ENCODE data around the gene PROC.

The PROC gene

DNA sequence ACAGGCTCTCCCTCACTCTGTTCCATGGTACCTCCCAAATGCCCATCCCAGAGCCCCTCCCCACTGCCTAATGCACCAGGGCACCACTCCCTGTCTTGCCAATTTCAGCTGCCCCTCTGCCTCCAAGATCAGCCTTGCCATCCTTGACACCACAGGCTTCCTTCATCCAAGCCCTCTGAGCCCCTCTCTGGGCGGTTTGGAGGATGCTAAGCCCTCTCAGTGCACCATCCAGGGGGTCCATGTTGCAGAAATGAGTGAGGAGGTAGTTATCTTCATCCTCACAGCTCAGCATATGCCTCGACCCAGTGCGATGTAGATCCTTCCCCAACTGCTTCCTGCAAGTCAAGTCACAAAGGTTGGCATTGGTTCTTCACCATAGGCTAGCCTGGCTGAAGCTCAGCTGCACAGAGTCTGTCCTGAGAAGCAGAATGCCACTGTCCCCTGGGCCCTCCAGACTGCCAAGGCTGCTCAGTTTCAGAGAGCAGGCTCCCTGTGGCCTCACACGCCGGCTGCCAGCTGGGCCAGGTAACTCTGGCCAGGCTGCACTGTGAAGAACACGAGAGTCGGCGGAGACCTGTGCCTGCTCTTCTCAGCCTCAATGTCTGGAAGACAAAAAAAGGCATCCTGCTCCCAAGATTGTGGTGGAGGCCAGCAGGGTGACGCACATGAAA lies 20.5 kb upstream of the PROC start:
- H3K27me3 ChIP-seq (ENCODE audit: low read depth, low read length): peaks cover 6% of the 10 kb centered on the region; the same call in 1 of the 2 replicates
- H3K36me3 ChIP-seq (replicated peaks; ENCODE audit: low read depth, low read length): no peaks in the 10 kb centered on the region
- no peaks in the 10 kb centered on the region for H3K9me3 ChIP-seq (ENCODE audit: insufficient read depth, low read length)
- peaks cover 33% of the 10 kb centered on the region for H3K4me1 ChIP-seq (ENCODE audit: low read length)
- H3K27ac ChIP-seq (ENCODE audit: low read length): no peak overlapping the region
- H3K4me2 ChIP-seq (ENCODE audit: low read length): no peak overlapping the region
- no peaks in the 10 kb centered on the region for H4K20me1 ChIP-seq (ENCODE audit: insufficient read depth, low read length)
- H3K4me3 ChIP-seq (ENCODE audit: low read length): no peak overlapping the region
- H3K79me2 ChIP-seq (ENCODE audit: low read length): no peaks in the 10 kb centered on the region
- H2AFZ ChIP-seq (ENCODE audit: low read depth, low read length): no peak overlapping the region
- TF ChIP-seq EZH2phosphoT487 (IDR thresholded peaks at IDR 0.05; ENCODE audit: low read depth): no peak
- H3K9ac ChIP-seq (ENCODE audit: low read length): no peak overlapping the region

DNA sequence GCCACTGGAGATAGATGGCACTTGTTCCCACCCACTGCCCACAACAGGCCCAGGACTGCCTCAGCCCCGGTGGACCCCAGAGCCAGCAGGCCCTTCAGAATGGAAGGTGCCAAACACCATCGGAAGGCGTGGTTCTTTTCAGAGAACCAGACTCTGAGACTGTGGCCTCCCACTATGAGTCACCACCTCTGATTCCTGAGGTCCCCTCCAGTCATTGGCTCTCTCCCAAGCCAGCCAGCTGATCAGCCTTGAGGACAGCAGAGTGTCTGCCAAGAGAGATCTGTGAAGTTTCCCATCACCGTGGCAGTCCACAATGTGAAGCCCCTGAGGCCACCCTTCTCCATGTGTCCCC lies 20.0 kb upstream of the PROC start:
- H3K27me3 ChIP-seq (ENCODE audit: low read depth, low read length): peaks cover 6% of the 10 kb centered on the region; the same call in 1 of the 2 replicates
- H3K27ac ChIP-seq (ENCODE audit: low read length): no peak overlapping the region
- TF ChIP-seq, protein P1, sequence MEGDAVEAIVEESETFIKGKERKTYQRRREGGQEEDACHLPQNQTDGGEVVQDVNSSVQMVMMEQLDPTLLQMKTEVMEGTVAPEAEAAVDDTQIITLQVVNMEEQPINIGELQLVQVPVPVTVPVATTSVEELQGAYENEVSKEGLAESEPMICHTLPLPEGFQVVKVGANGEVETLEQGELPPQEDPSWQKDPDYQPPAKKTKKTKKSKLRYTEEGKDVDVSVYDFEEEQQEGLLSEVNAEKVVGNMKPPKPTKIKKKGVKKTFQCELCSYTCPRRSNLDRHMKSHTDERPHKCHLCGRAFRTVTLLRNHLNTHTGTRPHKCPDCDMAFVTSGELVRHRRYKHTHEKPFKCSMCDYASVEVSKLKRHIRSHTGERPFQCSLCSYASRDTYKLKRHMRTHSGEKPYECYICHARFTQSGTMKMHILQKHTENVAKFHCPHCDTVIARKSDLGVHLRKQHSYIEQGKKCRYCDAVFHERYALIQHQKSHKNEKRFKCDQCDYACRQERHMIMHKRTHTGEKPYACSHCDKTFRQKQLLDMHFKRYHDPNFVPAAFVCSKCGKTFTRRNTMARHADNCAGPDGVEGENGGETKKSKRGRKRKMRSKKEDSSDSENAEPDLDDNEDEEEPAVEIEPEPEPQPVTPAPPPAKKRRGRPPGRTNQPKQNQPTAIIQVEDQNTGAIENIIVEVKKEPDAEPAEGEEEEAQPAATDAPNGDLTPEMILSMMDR (IDR thresholded peaks at IDR 0.05; ENCODE audit: low read depth, low read length): no peak
- no peak for TF ChIP-seq EZH2phosphoT487 (IDR thresholded peaks at IDR 0.05; ENCODE audit: low read depth)
- no peaks in the 10 kb centered on the region for H3K9me3 ChIP-seq (ENCODE audit: insufficient read depth, low read length)
- no peak overlapping the region for H3K9ac ChIP-seq (ENCODE audit: low read length)
- H3K4me1 ChIP-seq (ENCODE audit: low read length): peaks cover 30% of the 10 kb centered on the region
- no peaks in the 10 kb centered on the region for H3K36me3 ChIP-seq (replicated peaks; ENCODE audit: low read depth, low read length)
- H4K20me1 ChIP-seq (ENCODE audit: insufficient read depth, low read length): no peaks in the 10 kb centered on the region
- H2AFZ ChIP-seq (ENCODE audit: low read depth, low read length): no peak overlapping the region
- no peak overlapping the region for H3K4me2 ChIP-seq (ENCODE audit: low read length)
- no peaks in the 10 kb centered on the region for H3K79me2 ChIP-seq (ENCODE audit: low read length)
- no peak overlapping the region for H3K4me3 ChIP-seq (ENCODE audit: low read length)

GRCh38 chr2:127400533-127400896 lies 17.7 kb upstream of the PROC start:
- Histone ChIP-seq H3K4me3 (ENCODE audit: low read length) (no peak overlapping the region), H3K36me3 (replicated peaks; ENCODE audit: low read depth, low read length) (no peaks in the 10 kb centered on the region), H3K9me3 (ENCODE audit: insufficient read depth, low read length) (no peaks in the 10 kb centered on the region), H3K4me1 (ENCODE audit: low read length) (peaks cover 42% of the 10 kb centered on the region), H3K27me3 (ENCODE audit: low read depth, low read length) (peaks cover 14% of the 10 kb centered on the region; the same call in 1 of the 2 replicates), H4K20me1 (ENCODE audit: insufficient read depth, low read length) (no peaks in the 10 kb centered on the region), H3K79me2 (ENCODE audit: low read length) (no peaks in the 10 kb centered on the region), H3K9ac (ENCODE audit: low read length) (no peak overlapping the region), H3K27ac (ENCODE audit: low read length) (no peak overlapping the region), H3K4me2 (ENCODE audit: low read length) (no peak overlapping the region), H2AFZ (ENCODE audit: low read depth, low read length) (no peak overlapping the region)
- no peak for TF ChIP-seq EZH2phosphoT487 (IDR thresholded peaks at IDR 0.05; ENCODE audit: low read depth)
- TF ChIP-seq, protein P1 (IDR thresholded peaks at IDR 0.05; ENCODE audit: low read depth, low read length): no peak

GRCh38 chr2:127400897-127401756 lies 17.1 kb upstream of the PROC start:
- no peak overlapping the region for H2AFZ ChIP-seq (ENCODE audit: low read depth, low read length)
- peak overlapping the region; percentile 32; the same call in 1 of the 2 replicates for H3K27ac ChIP-seq (ENCODE audit: low read length)
- H3K79me2 ChIP-seq (ENCODE audit: low read length): no peaks in the 10 kb centered on the region
- peaks cover 14% of the 10 kb centered on the region; the same call in 1 of the 2 replicates for H3K27me3 ChIP-seq (ENCODE audit: low read depth, low read length)
- H3K4me1 ChIP-seq (ENCODE audit: low read length): peaks cover 42% of the 10 kb centered on the region
- no peak overlapping the region; the same call in 1 of the 2 replicates for H3K9ac ChIP-seq (ENCODE audit: low read length)
- no peaks in the 10 kb centered on the region for H4K20me1 ChIP-seq (ENCODE audit: insufficient read depth, low read length)
- TF ChIP-seq, protein P1 (IDR thresholded peaks at IDR 0.05; ENCODE audit: low read depth, low read length): no peak
- TF ChIP-seq EZH2phosphoT487 (IDR thresholded peaks at IDR 0.05; ENCODE audit: low read depth): no peak
- H3K36me3 ChIP-seq (replicated peaks; ENCODE audit: low read depth, low read length): no peaks in the 10 kb centered on the region
- peak overlapping the region; percentile 7; the same call in 1 of the 2 replicates for H3K4me3 ChIP-seq (ENCODE audit: low read length)
- no peaks in the 10 kb centered on the region for H3K9me3 ChIP-seq (ENCODE audit: insufficient read depth, low read length)
- H3K4me2 ChIP-seq (ENCODE audit: low read length): peak overlapping the region; percentile 46
